SK-N-SH (cell line): ENCODE results near the gene EEIG1. TPM values are rescaled to one million over a fixed set of nuclear protein-coding genes. Genes with fewer than 3 reads are reported as not detected.

Experiments
- CTCF ChIA-PET: fragments of 300-600, 350-600 bp; formaldehyde crosslinking; extraction: SDS; loops from one replicate; lab custom pipeline; 2021; lab: Yijun Ruan, JAX
- POLR2A ChIA-PET: fragments of 350-600 bp; sonication (Branson Sonifier 250); formaldehyde crosslinking; extraction: SDS; loops from one replicate; lab custom pipeline; 2020; ENCODE audit warnings: antibody characterized with exemption, inconsistent platforms; lab: Yijun Ruan, JAX
- DNase-seq: peaks from one replicate; pipeline ENCODE4 v3.0.0; 2012
- H2AFZ ChIP-seq: fragments of 200-600 bp; sonication (generic); 2 replicates; pipeline ENCODE4 v1.8.1; 2016; ENCODE audit warnings: antibody characterized with exemption, mild to moderate bottlenecking, low read depth
- H3F3A ChIP-seq: fragments of 200-600 bp; sonication (generic); replicated peaks from 2 replicates; pipeline ENCODE3; 2016; ENCODE audit warnings: antibody characterized with exemption, mild to moderate bottlenecking; ENCODE audit not compliant: insufficient read depth
- H3K27ac ChIP-seq, 2 experiments: fragments of 200-500 bp in 1 of 2; fragments of 200-600 bp in 1 of 2; sonication (Bioruptor generic) in 1 of 2; sonication (generic), shearing (Covaris generic) in 1 of 2; 2 replicates each; pipeline versions ENCODE4 v1.5.1 to v1.6.1; 2014 to 2016; ENCODE audit warnings: low read depth in 2 of 2, inconsistent platforms in 1 of 2, low read length in 1 of 2, mild to moderate bottlenecking in 1 of 2, mixed read lengths in 1 of 2
- H3K27me3 ChIP-seq: fragments of 200-600 bp; sonication (generic), shearing (Covaris generic); 2 replicates; pipeline ENCODE4 v1.6.1; 2016; ENCODE audit warnings: mixed run types; ENCODE audit not compliant: insufficient read depth
- H3K36me3 ChIP-seq, 2 experiments: fragments of 200-500 bp in 1 of 2; fragments of 200-600 bp in 1 of 2; sonication (Bioruptor generic) in 1 of 2; sonication (generic) in 1 of 2; replicated peaks in 1 of 2; 2 replicates each; pipeline versions ENCODE3 to v1.5.1; 2014 to 2016; ENCODE audit warnings: low read length in 1 of 2, mild to moderate bottlenecking in 1 of 2; ENCODE audit not compliant: insufficient read depth in 2 of 2, control insufficient read depth in 1 of 2
- H3K4me1 ChIP-seq, 2 experiments: fragments of 200-500 bp in 1 of 2; fragments of 200-600 bp in 1 of 2; sonication (Bioruptor generic) in 1 of 2; sonication (generic), shearing (Covaris generic) in 1 of 2; 2 replicates each; pipeline versions ENCODE4 v1.5.1 to v1.6.1; 2014 to 2016; ENCODE audit warnings: low read depth in 1 of 2, low read length in 1 of 2, mixed run types in 1 of 2; ENCODE audit not compliant: insufficient read depth in 2 of 2, control insufficient read depth in 1 of 2
- H3K4me2 ChIP-seq: fragments of 200-600 bp; sonication (generic), shearing (Covaris generic); 2 replicates; pipeline ENCODE4 v1.6.1; 2017; ENCODE audit warnings: mixed run types
- H3K4me3 ChIP-seq, 2 experiments: fragments of 200-500 bp in 1 of 2; fragments of 200-600 bp in 1 of 2; sonication (Bioruptor generic) in 1 of 2; sonication (generic), shearing (Covaris generic) in 1 of 2; 2 replicates each; pipeline versions ENCODE4 v1.5.1 to v1.8.1; 2014 to 2016; ENCODE audit warnings: low read depth in 2 of 2, inconsistent platforms in 1 of 2, low read length in 1 of 2, mild to moderate bottlenecking in 1 of 2, mixed read lengths in 1 of 2, moderate library complexity in 1 of 2
- H3K79me2 ChIP-seq: fragments of 200-600 bp; sonication (generic); 2 replicates; pipeline ENCODE4 v1.8.1; 2017; ENCODE audit warnings: mild to moderate bottlenecking; ENCODE audit not compliant: insufficient read depth
- H3K9ac ChIP-seq: fragments of 200-600 bp; sonication (generic); 2 replicates; pipeline ENCODE4 v1.6.1; 2017; ENCODE audit warnings: mixed run types
- H3K9me2 ChIP-seq: fragments of 200-600 bp; sonication (generic); 2 replicates; pipeline ENCODE4 v1.6.1; 2017; ENCODE audit warnings: mixed run types
- H3K9me3 ChIP-seq: fragments of 200-600 bp; sonication (generic); 2 replicates; pipeline ENCODE4 v1.6.1; 2017; ENCODE audit warnings: mixed run types, mild to moderate bottlenecking, moderate library complexity
- H4K20me1 ChIP-seq: fragments of 200-600 bp; sonication (generic); 2 replicates; pipeline ENCODE4 v1.6.1; 2017; ENCODE audit warnings: mild to moderate bottlenecking, mixed run types; ENCODE audit not compliant: insufficient read depth
- CTCF ChIP-seq: fragments of 200-600 bp; sonication (generic); IDR thresholded peaks from 2 replicates; pipeline ENCODE4 v1.6.1; 2017; ENCODE audit warnings: antibody characterized with exemption, mild to moderate bottlenecking, moderate library complexity
- ELF1 ChIP-seq: IDR thresholded peaks from 2 replicates; pipeline ENCODE4 v1.4.0; 2012
- EP300 ChIP-seq, 2 experiments: IDR thresholded peaks; 2 replicates each; pipeline versions ENCODE4 v1.4.0 to v1.6.1; 2012; ENCODE audit warnings: borderline replicate concordance in 1 of 2, low read depth in 1 of 2, low read length in 1 of 2
- FOXJ3 ChIP-seq: sonication (generic); formaldehyde crosslinking; IDR thresholded peaks from 2 replicates; pipeline ENCODE4 v1.5.1; 2020; ENCODE audit warnings: mild to moderate bottlenecking, missing genetic modification reagents
- FOXM1 ChIP-seq: IDR thresholded peaks from 2 replicates; pipeline ENCODE4 v1.4.0; 2012; ENCODE audit warnings: low read depth, mild to moderate bottlenecking
- GABPA ChIP-seq: IDR thresholded peaks from 2 replicates; pipeline ENCODE4 v1.4.0; 2012; ENCODE audit warnings: low read depth, mild to moderate bottlenecking
- GATA2 ChIP-seq: sonication (generic); formaldehyde crosslinking; IDR thresholded peaks from 2 replicates; pipeline ENCODE4 v1.5.0; 2020; ENCODE audit warnings: mild to moderate bottlenecking, missing genetic modification reagents
- JUND ChIP-seq: IDR thresholded peaks from 2 replicates; pipeline ENCODE4 v1.4.0; 2012
- MEF2A ChIP-seq: IDR thresholded peaks from 2 replicates; pipeline ENCODE4 v1.4.0; 2012; ENCODE audit warnings: low read depth, borderline replicate concordance
- NRF1 ChIP-seq: IDR thresholded peaks from 2 replicates; pipeline ENCODE4 v1.6.1; 2012; ENCODE audit warnings: low read depth, mild to moderate bottlenecking, low read length
- POLR2AphosphoS5 ChIP-seq: IDR thresholded peaks from 2 replicates; pipeline ENCODE4 v1.6.1; 2012; ENCODE audit warnings: low read depth, low read length
- RAD21 ChIP-seq: IDR thresholded peaks from 2 replicates; pipeline ENCODE4 v1.6.1; 2012; ENCODE audit warnings: mild to moderate bottlenecking, low read length
- RCOR1 ChIP-seq: fragments of 150-350 bp; IDR thresholded peaks from 2 replicates; pipeline ENCODE4 v1.6.1; 2017; ENCODE audit warnings: antibody characterized with exemption, low read length
- REST ChIP-seq: IDR thresholded peaks from 2 replicates; pipeline ENCODE4 v1.6.1; 2012; ENCODE audit warnings: mild to moderate bottlenecking, low read depth, low read length, moderate library complexity
- RXRA ChIP-seq: IDR thresholded peaks from 2 replicates; pipeline ENCODE4 v1.4.0; 2012; ENCODE audit warnings: low read depth, mild to moderate bottlenecking, borderline replicate concordance
- SIN3A ChIP-seq: IDR thresholded peaks from 2 replicates; pipeline ENCODE4 v1.6.1; 2012; ENCODE audit warnings: low read depth, mild to moderate bottlenecking, low read length, moderate library complexity, borderline replicate concordance
- TAF1 ChIP-seq: IDR thresholded peaks from 2 replicates; pipeline ENCODE4 v1.6.1; 2012; ENCODE audit warnings: low read depth, mild to moderate bottlenecking, low read length, moderate library complexity, borderline replicate concordance
- WGBS: methylation state at CpG from one replicate; pipeline ENCODE4 v1.1.6; 2017; ENCODE audit warnings: low lambda C conversion rate; 5-methylcytosine and 5-hydroxymethylcytosine counted together
- polyA plus RNA-seq, 3 experiments: library from polyadenylated mRNA; depleted of rRNA; stranded (reverse); fragments of >200 nt; gene quantifications; 2 replicates each; pipeline ENCODE4 v1.2.3, GENCODE V29; 2012
- TF ChIP-seq, protein P1 (sequence below): IDR thresholded peaks from 2 replicates; pipeline ENCODE4 v1.4.0; 2012; ENCODE audit warnings: low read depth
- TF ChIP-seq, protein P2 (sequence below): fragments of 150-350 bp; IDR thresholded peaks from 2 replicates; pipeline ENCODE4 v1.6.1; 2017; ENCODE audit warnings: antibody characterized with exemption, low read length, low read depth, borderline replicate concordance

Gene EEIG1
- polyA plus RNA-seq, 1 of the 3 experiments (the other 2 are of a cell fraction): 26.2 TPM

- Histone ChIP-seq H3K9me3 (no peaks in the 10 kb centered on the region), H3K27ac (peak overlapping the region in 1 of 2 experiments; percentile 72; a peak in 3 of 4 replicates), H2AFZ (no peak overlapping the region), H3K4me3 (no peak overlapping the region), H3K36me3 (no peaks in the 10 kb centered on the region), H3K4me2 (peak overlapping the region; percentile 58; the same call in 1 of the 2 replicates), H3K27me3 (no peaks in the 10 kb centered on the region), H3K9me2 (no peaks in the 10 kb centered on the region), H4K20me1 (no peaks in the 10 kb centered on the region), H3F3A (peaks cover 12% of the 10 kb centered on the region), H3K79me2 (peaks cover 70% of the 10 kb centered on the region), H3K9ac (no peak overlapping the region), H3K4me1 (peaks cover 51 to 75% of the 10 kb centered on the region in 2 experiments)
- 94% methylated on average over 1 of the region's 3 CpGs for WGBS
- ChIA-PET POLR2A (no interaction called here), CTCF (interaction anchor here (0.8 to 6.2 kb wide), 6 partner anchors 10 to 155 kb away, joined by 3 to 55 read pairs (median 14); no protein-coding TSS in a partner anchor)
- peak; percentile 58 for DNase-seq
- TF ChIP-seq JUND: no peak
- TF ChIP-seq, protein P1, sequence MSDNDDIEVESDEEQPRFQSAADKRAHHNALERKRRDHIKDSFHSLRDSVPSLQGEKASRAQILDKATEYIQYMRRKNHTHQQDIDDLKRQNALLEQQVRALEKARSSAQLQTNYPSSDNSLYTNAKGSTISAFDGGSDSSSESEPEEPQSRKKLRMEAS: no peak
- TF ChIP-seq EP300 (IDR thresholded peaks at IDR 0.05; ENCODE audit: borderline replicate concordance in 1 of 2, low read depth in 1 of 2, low read length in 1 of 2): no peak
- TF ChIP-seq SIN3A: no peak
- no peak for TF ChIP-seq REST
- TF ChIP-seq POLR2AphosphoS5: no peak
- no peak for TF ChIP-seq GATA2 (CRISPR knock-in tag)
- no peak for TF ChIP-seq CTCF
- TF ChIP-seq GABPA: no peak
- TF ChIP-seq RXRA: no peak
- TF ChIP-seq MEF2A: no peak
- no peak for TF ChIP-seq NRF1
- no peak for TF ChIP-seq TAF1
- no peak for TF ChIP-seq RAD21
- TF ChIP-seq FOXJ3: no peak
- TF ChIP-seq, protein P2, sequence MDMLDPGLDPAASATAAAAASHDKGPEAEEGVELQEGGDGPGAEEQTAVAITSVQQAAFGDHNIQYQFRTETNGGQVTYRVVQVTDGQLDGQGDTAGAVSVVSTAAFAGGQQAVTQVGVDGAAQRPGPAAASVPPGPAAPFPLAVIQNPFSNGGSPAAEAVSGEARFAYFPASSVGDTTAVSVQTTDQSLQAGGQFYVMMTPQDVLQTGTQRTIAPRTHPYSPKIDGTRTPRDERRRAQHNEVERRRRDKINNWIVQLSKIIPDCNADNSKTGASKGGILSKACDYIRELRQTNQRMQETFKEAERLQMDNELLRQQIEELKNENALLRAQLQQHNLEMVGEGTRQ: no peak
- TF ChIP-seq FOXM1: no peak
- no peak for TF ChIP-seq RCOR1
- TF ChIP-seq ELF1: no peak
Observed at GRCh38 chr9:127963041-127963358, 17.8 kb downstream of the EEIG1 start.
